Central memory CD8-positive, alpha-beta T cell (primary cell): ENCODE measurements around the gene NPFFR1.
"Not testable (repeated sequence)": the region's sequence is repeated elsewhere in the genome, so short reads cannot be mapped to it uniquely, and the experiment has no call there.

Experiments
- ATAC-seq: fragments of 150-1000 bp; cut with Tn5 transposase; replicated peaks from 2 replicates; pipeline ENCODE4 v1.10.0; 2022; ENCODE audit warnings: mild to moderate bottlenecking, moderate FRiP score, moderate number of reproducible peaks; ENCODE audit not compliant: poor library complexity, severe bottlenecking; ENCODE audit errors: extremely low read depth
- DNase-seq, 2 donors: peaks; one replicate each; pipeline ENCODE4 v3.0.0; 2021; ENCODE audit warnings: low spot score in 2 of 2
- H3K27ac Mint-ChIP-seq: one replicate; pipeline ENCODE4 v1.8.0; 2022; ENCODE audit warnings: low read depth, mild to moderate bottlenecking, moderate library complexity, mixed read lengths
- H3K27me3 Mint-ChIP-seq: one replicate; pipeline ENCODE4 v1.8.0; 2022; ENCODE audit warnings: mixed read lengths
- H3K36me3 Mint-ChIP-seq: one replicate; pipeline ENCODE4 v1.8.0; 2022; ENCODE audit warnings: mild to moderate bottlenecking, moderate library complexity, mixed read lengths; ENCODE audit not compliant: insufficient read depth
- H3K4me1 Mint-ChIP-seq: one replicate; pipeline ENCODE4 v1.8.0; 2022; ENCODE audit warnings: mixed read lengths
- H3K4me3 Mint-ChIP-seq: one replicate; pipeline ENCODE4 v1.8.0; 2022; ENCODE audit warnings: mild to moderate bottlenecking, moderate library complexity, mixed read lengths
- H3K9me3 Mint-ChIP-seq: one replicate; pipeline ENCODE4 v1.8.0; 2022; ENCODE audit warnings: mixed read lengths

NPFFR1 gene

GRCh38 chr10:70256463-70256862, 27.3 kb downstream of the NPFFR1 start:
- no peak for ATAC-seq
- Mint-ChIP-seq H3K36me3 (no peaks in the 10 kb centered on the region), H3K4me3 (no peak overlapping the region), H3K27me3 (peaks cover 41% of the 10 kb centered on the region), H3K9me3 (peaks cover 6% of the 10 kb centered on the region), H3K4me1 (no peaks in the 10 kb centered on the region), H3K27ac (no peak overlapping the region)
- DNase-seq: no peak

- Mint-ChIP-seq H3K4me3 (peak overlapping the region; percentile 42), H3K9me3 (no peaks in the 10 kb centered on the region), H3K27ac (no peak overlapping the region), H3K4me1 (no peaks in the 10 kb centered on the region), H3K36me3 (no peaks in the 10 kb centered on the region), H3K27me3 (peaks cover 41% of the 10 kb centered on the region)
- DNase-seq: no peak
- no peak for ATAC-seq
These were observed 28.2 kb downstream of the NPFFR1 start for GRCh38 chr10:70255329-70256299.

- Mint-ChIP-seq H3K36me3 (no peaks in the 10 kb centered on the region), H3K27ac (no peak overlapping the region), H3K27me3 (peaks cover 41% of the 10 kb centered on the region), H3K4me3 (peak overlapping the region; percentile 42), H3K4me1 (no peaks in the 10 kb centered on the region), H3K9me3 (no peaks in the 10 kb centered on the region)
- ATAC-seq: peak; percentile 14
- no peak for DNase-seq
These were observed 29.0 kb downstream of the NPFFR1 start for GRCh38 chr10:70254778-70255328.

- peak overlapping the region; percentile 7 for H3K4me3 Mint-ChIP-seq
- no peaks in the 10 kb centered on the region for H3K9me3 Mint-ChIP-seq
- ATAC-seq: no peak
- H3K27ac Mint-ChIP-seq: no peak overlapping the region
- H3K4me1 Mint-ChIP-seq: no peaks in the 10 kb centered on the region
- H3K36me3 Mint-ChIP-seq: no peaks in the 10 kb centered on the region
- DNase-seq: no peak
- H3K27me3 Mint-ChIP-seq: peaks cover 41% of the 10 kb centered on the region
These were observed 29.7 kb downstream of the NPFFR1 start for GRCh38 chr10:70253878-70254765.

- H3K4me1 Mint-ChIP-seq: no peaks in the 10 kb centered on the region
- peaks cover 39% of the 10 kb centered on the region for H3K27me3 Mint-ChIP-seq
- H3K27ac Mint-ChIP-seq: no peak overlapping the region
- DNase-seq (no peak), ATAC-seq (no peak)
- H3K36me3 Mint-ChIP-seq: no peaks in the 10 kb centered on the region
- no peak overlapping the region for H3K4me3 Mint-ChIP-seq
- H3K9me3 Mint-ChIP-seq: no peaks in the 10 kb centered on the region
These were observed 32.7 kb downstream of the NPFFR1 start for GRCh38 chr10:70250961-70251680.

- Mint-ChIP-seq H3K4me1 (no peaks in the 10 kb centered on the region), H3K4me3 (no peak overlapping the region), H3K36me3 (no peaks in the 10 kb centered on the region), H3K9me3 (no peaks in the 10 kb centered on the region), H3K27ac (no peak overlapping the region), H3K27me3 (peaks cover 9% of the 10 kb centered on the region)
- no peak for DNase-seq
- no peak for ATAC-seq
These were observed 36.4 kb downstream of the NPFFR1 start for GRCh38 chr10:70247360-70247759.

GRCh38 chr10:70241081-70241480, 42.7 kb downstream of the NPFFR1 start:
- peaks cover 2% of the 10 kb centered on the region for H3K36me3 Mint-ChIP-seq
- no peaks in the 10 kb centered on the region for H3K4me1 Mint-ChIP-seq
- no peak overlapping the region for H3K27ac Mint-ChIP-seq
- no peak overlapping the region for H3K4me3 Mint-ChIP-seq
- ATAC-seq (no peak), DNase-seq (no peak)
- H3K27me3 Mint-ChIP-seq: no peaks in the 10 kb centered on the region
- H3K9me3 Mint-ChIP-seq: no peaks in the 10 kb centered on the region

- H3K4me3 Mint-ChIP-seq, ATAC-seq, H3K4me1 Mint-ChIP-seq: not testable (repeated sequence)
These were observed 43.8 kb downstream of the NPFFR1 start for GRCh38 chr10:70239986-70240385.

GRCh38 chr10:70239077-70239976, 44.5 kb downstream of the NPFFR1 start:
- H3K4me1 Mint-ChIP-seq, H3K9me3 Mint-ChIP-seq, H3K27me3 Mint-ChIP-seq, DNase-seq, ATAC-seq, H3K27ac Mint-ChIP-seq, H3K4me3 Mint-ChIP-seq, H3K36me3 Mint-ChIP-seq: not testable (repeated sequence)

More at GRCh38 chr10:70239986-70240385, 43.8 kb downstream of the NPFFR1 start:
- H3K27ac Mint-ChIP-seq, H3K9me3 Mint-ChIP-seq, H3K27me3 Mint-ChIP-seq, H3K36me3 Mint-ChIP-seq, DNase-seq: not testable (repeated sequence)

- H3K9me3 Mint-ChIP-seq, H3K27me3 Mint-ChIP-seq, H3K27ac Mint-ChIP-seq, H3K36me3 Mint-ChIP-seq, H3K4me3 Mint-ChIP-seq, H3K4me1 Mint-ChIP-seq, DNase-seq, ATAC-seq: not testable (repeated sequence)
These were observed 45.8 kb downstream of the NPFFR1 start for GRCh38 chr10:70237958-70238536.
